ENCODE measurements around the gene OSBPL6.

OSBPL6 gene

GRCh38 chr2:178241844-178242551 lies 47.7 kb downstream of the OSBPL6 start:
- DNase-seq (ENCODE audit: low read depth), result no peak

GRCh38 chr2:178242552-178242883 lies 48.2 kb downstream of the OSBPL6 start:
- DNase-seq (ENCODE audit: low read depth), result no peak

GRCh38 chr2:178243961-178244360 lies 49.6 kb downstream of the OSBPL6 start:
- no peak for DNase-seq (ENCODE audit: low read depth)

- no peak for DNase-seq (ENCODE audit: low read depth)
Measured at GRCh38 chr2:178244777-178245176, 50.5 kb downstream of the OSBPL6 start.

- no peak for DNase-seq (ENCODE audit: low read depth)
Measured at GRCh38 chr2:178246696-178247095, 52.4 kb downstream of the OSBPL6 start.

- DNase-seq (ENCODE audit: low read depth), result no peak
Measured at GRCh38 chr2:178247250-178247649, 52.9 kb downstream of the OSBPL6 start.

- no peak for DNase-seq (ENCODE audit: low read depth)
Measured at GRCh38 chr2:178250429-178250828, 56.1 kb downstream of the OSBPL6 start.

GRCh38 chr2:178251151-178251955 lies 57.0 kb downstream of the OSBPL6 start:
- DNase-seq (ENCODE audit: low read depth), result no peak

- no peak for DNase-seq (ENCODE audit: low read depth)
Measured at GRCh38 chr2:178256382-178257042, 62.2 kb downstream of the OSBPL6 start.

GRCh38 chr2:178257127-178257526 lies 62.8 kb downstream of the OSBPL6 start:
- DNase-seq (ENCODE audit: low read depth), result no peak

- DNase-seq (ENCODE audit: low read depth), result no peak
Measured at GRCh38 chr2:178258916-178259315, 64.6 kb downstream of the OSBPL6 start.

- no peak for DNase-seq (ENCODE audit: low read depth)
Measured at GRCh38 chr2:178263159-178263860, 69.0 kb downstream of the OSBPL6 start.

- no peak for DNase-seq (ENCODE audit: low read depth)
Measured at GRCh38 chr2:178264211-178264610, 69.9 kb downstream of the OSBPL6 start.

GRCh38 chr2:178265851-178266250 lies 71.5 kb downstream of the OSBPL6 start:
- no peak for DNase-seq (ENCODE audit: low read depth)

GRCh38 chr2:178266445-178266844 lies 72.1 kb downstream of the OSBPL6 start:
- no peak for DNase-seq (ENCODE audit: low read depth)

GRCh38 chr2:178267660-178268059 lies 73.3 kb downstream of the OSBPL6 start:
- DNase-seq (ENCODE audit: low read depth), result no peak

- no peak for DNase-seq (ENCODE audit: low read depth)
Measured at GRCh38 chr2:178268435-178268834, 74.1 kb downstream of the OSBPL6 start.

- DNase-seq (ENCODE audit: low read depth), result no peak
Measured at GRCh38 chr2:178269438-178270224, 75.3 kb downstream of the OSBPL6 start.

- DNase-seq (ENCODE audit: low read depth), result no peak
Measured at GRCh38 chr2:178270338-178270737, 76.0 kb downstream of the OSBPL6 start.

GRCh38 chr2:178271094-178271493 lies 76.8 kb downstream of the OSBPL6 start:
- DNase-seq (ENCODE audit: low read depth), result no peak

- DNase-seq (ENCODE audit: low read depth), result no peak
Measured at GRCh38 chr2:178271629-178272333, 77.5 kb downstream of the OSBPL6 start.
